H1 (cell line): Measurements from ENCODE around the gene PTCD3. TPM values are rescaled to one million over a fixed set of nuclear protein-coding genes. Genes with fewer than 3 reads are reported as not detected.

ENCODE experiments used
- FOSL1 ChIP-seq: IDR thresholded peaks from 2 replicates; pipeline ENCODE4 v1.6.1; 2011; ENCODE audit warnings: mild to moderate bottlenecking, low read depth, low read length, moderate library complexity; ENCODE audit not compliant: insufficient read depth
- HDAC2 ChIP-seq, 2 experiments: fragments of 300-600 bp in 1 of 2; sonication (generic) in 1 of 2; IDR thresholded peaks; 2 replicates each; pipeline ENCODE4 v1.6.1; 2011 to 2012; ENCODE audit warnings: low read depth in 2 of 2, low read length in 2 of 2, mild to moderate bottlenecking in 2 of 2, moderate library complexity in 2 of 2, borderline replicate concordance in 1 of 2, inconsistent platforms in 1 of 2
- JUND ChIP-seq: IDR thresholded peaks from 2 replicates; pipeline ENCODE4 v1.6.1; 2011; ENCODE audit warnings: mild to moderate bottlenecking, improper control_type of control experiment, low read length
- NANOG ChIP-seq: IDR thresholded peaks from 2 replicates; pipeline ENCODE4 v1.6.1; 2011; ENCODE audit warnings: low read length, low read depth, mild to moderate bottlenecking, inconsistent platforms; ENCODE audit not compliant: insufficient read depth, poor library complexity, severe bottlenecking
- NRF1 ChIP-seq: IDR thresholded peaks from 2 replicates; pipeline ENCODE4 v1.6.1; 2011; ENCODE audit warnings: mild to moderate bottlenecking, low read depth, low read length, improper control_type of control experiment
- POLR2A ChIP-seq, 2 experiments: IDR thresholded peaks; 1 replicate in 1 of 2; 2 replicates in 1 of 2; pipeline ENCODE4 v1.6.1; 2011; ENCODE audit warnings: low read depth in 2 of 2, low read length in 2 of 2, mild to moderate bottlenecking in 2 of 2; ENCODE audit errors: control extremely low read depth in 1 of 2
- RAD21 ChIP-seq, 2 experiments: IDR thresholded peaks in 1 of 2; conservative IDR thresholded peaks in 1 of 2; 2 replicates each; pipeline ENCODE4 v1.6.1; 2011; ENCODE audit warnings: low read depth in 2 of 2, low read length in 2 of 2, improper control_type of control experiment in 1 of 2, inconsistent platforms in 1 of 2, mild to moderate bottlenecking in 1 of 2, moderate library complexity in 1 of 2
- TAF7 ChIP-seq: optimal IDR thresholded peaks from 2 replicates; pipeline ENCODE3; 2011; ENCODE audit warnings: low read depth, mild to moderate bottlenecking, inconsistent platforms, low read length, moderate library complexity, borderline replicate concordance
- TBP ChIP-seq: IDR thresholded peaks from 2 replicates; pipeline ENCODE4 v1.6.1; 2011; ENCODE audit warnings: low read depth, low read length, improper control_type of control experiment
- TCF12 ChIP-seq: IDR thresholded peaks from 2 replicates; pipeline ENCODE4 v1.6.1; 2011; ENCODE audit warnings: low read depth, mild to moderate bottlenecking, low read length
- TEAD4 ChIP-seq: IDR thresholded peaks from 2 replicates; pipeline ENCODE4 v1.6.1; 2012; ENCODE audit warnings: low read depth, low read length, inconsistent platforms, mixed read lengths
- polyA plus RNA-seq, 7 experiments: library from polyadenylated mRNA; depleted of rRNA in 3 of 7; stranded (reverse) in 5 of 7; unstranded in 2 of 7; fragments of >200 nt in 5 of 7; fragments of 200-250 nt in 2 of 7; gene quantifications; 1 replicate in 5 of 7; 2 replicates in 1 of 7; 4 replicates in 1 of 7; pipeline versions ENCODE4 v1.2.1 to v1.2.3, GENCODE V29; 2011 to 2013; ENCODE audit warnings: missing spikeins in 2 of 7, mixed read lengths in 2 of 7
- total RNA-seq: library from RNA; stranded (reverse); fragmentation: NEBNext Ultra II Directional; extraction: Animal tissue kit (Norgen Biotek cat#: 25700); gene quantifications from 2 replicates; pipeline ENCODE4 v1.2.1, GENCODE V29; 2021
- TF ChIP-seq, protein P1 (sequence below): fragments of 300-600 bp; sonication (generic); IDR thresholded peaks from 2 replicates; pipeline ENCODE4 v1.7.1; 2012; ENCODE audit warnings: low read length, moderate library complexity, mild to moderate bottlenecking, inconsistent platforms; ENCODE audit not compliant: insufficient replicate concordance

The PTCD3 gene
- total and polyA plus RNA-seq, 2 of the 8 experiments (the other 6 are each of a cell fraction or from before 2014, with no cell fraction given), result 64.3 to 192 TPM

DNA sequence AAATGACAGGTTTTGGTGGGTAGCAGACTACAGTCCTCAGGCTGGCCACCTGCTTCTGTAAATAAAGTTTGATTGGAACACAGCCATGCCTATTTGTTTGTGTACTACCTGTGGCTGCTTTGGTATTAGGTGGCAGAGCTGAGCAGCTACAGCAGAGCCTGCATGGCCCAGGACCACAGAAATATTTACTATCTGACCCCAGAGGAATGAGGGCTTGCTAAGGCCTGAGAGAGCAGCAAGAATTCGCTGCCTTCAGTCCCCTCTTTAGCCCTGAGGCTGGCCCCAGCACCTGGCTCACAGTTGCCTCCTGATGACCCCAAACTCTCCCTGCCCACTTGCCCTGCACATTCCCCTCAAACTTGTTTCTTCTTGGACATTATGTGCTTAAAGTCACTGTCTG lies 32.8 kb upstream of the PTCD3 start (continued):
- TF ChIP-seq, protein P1, sequence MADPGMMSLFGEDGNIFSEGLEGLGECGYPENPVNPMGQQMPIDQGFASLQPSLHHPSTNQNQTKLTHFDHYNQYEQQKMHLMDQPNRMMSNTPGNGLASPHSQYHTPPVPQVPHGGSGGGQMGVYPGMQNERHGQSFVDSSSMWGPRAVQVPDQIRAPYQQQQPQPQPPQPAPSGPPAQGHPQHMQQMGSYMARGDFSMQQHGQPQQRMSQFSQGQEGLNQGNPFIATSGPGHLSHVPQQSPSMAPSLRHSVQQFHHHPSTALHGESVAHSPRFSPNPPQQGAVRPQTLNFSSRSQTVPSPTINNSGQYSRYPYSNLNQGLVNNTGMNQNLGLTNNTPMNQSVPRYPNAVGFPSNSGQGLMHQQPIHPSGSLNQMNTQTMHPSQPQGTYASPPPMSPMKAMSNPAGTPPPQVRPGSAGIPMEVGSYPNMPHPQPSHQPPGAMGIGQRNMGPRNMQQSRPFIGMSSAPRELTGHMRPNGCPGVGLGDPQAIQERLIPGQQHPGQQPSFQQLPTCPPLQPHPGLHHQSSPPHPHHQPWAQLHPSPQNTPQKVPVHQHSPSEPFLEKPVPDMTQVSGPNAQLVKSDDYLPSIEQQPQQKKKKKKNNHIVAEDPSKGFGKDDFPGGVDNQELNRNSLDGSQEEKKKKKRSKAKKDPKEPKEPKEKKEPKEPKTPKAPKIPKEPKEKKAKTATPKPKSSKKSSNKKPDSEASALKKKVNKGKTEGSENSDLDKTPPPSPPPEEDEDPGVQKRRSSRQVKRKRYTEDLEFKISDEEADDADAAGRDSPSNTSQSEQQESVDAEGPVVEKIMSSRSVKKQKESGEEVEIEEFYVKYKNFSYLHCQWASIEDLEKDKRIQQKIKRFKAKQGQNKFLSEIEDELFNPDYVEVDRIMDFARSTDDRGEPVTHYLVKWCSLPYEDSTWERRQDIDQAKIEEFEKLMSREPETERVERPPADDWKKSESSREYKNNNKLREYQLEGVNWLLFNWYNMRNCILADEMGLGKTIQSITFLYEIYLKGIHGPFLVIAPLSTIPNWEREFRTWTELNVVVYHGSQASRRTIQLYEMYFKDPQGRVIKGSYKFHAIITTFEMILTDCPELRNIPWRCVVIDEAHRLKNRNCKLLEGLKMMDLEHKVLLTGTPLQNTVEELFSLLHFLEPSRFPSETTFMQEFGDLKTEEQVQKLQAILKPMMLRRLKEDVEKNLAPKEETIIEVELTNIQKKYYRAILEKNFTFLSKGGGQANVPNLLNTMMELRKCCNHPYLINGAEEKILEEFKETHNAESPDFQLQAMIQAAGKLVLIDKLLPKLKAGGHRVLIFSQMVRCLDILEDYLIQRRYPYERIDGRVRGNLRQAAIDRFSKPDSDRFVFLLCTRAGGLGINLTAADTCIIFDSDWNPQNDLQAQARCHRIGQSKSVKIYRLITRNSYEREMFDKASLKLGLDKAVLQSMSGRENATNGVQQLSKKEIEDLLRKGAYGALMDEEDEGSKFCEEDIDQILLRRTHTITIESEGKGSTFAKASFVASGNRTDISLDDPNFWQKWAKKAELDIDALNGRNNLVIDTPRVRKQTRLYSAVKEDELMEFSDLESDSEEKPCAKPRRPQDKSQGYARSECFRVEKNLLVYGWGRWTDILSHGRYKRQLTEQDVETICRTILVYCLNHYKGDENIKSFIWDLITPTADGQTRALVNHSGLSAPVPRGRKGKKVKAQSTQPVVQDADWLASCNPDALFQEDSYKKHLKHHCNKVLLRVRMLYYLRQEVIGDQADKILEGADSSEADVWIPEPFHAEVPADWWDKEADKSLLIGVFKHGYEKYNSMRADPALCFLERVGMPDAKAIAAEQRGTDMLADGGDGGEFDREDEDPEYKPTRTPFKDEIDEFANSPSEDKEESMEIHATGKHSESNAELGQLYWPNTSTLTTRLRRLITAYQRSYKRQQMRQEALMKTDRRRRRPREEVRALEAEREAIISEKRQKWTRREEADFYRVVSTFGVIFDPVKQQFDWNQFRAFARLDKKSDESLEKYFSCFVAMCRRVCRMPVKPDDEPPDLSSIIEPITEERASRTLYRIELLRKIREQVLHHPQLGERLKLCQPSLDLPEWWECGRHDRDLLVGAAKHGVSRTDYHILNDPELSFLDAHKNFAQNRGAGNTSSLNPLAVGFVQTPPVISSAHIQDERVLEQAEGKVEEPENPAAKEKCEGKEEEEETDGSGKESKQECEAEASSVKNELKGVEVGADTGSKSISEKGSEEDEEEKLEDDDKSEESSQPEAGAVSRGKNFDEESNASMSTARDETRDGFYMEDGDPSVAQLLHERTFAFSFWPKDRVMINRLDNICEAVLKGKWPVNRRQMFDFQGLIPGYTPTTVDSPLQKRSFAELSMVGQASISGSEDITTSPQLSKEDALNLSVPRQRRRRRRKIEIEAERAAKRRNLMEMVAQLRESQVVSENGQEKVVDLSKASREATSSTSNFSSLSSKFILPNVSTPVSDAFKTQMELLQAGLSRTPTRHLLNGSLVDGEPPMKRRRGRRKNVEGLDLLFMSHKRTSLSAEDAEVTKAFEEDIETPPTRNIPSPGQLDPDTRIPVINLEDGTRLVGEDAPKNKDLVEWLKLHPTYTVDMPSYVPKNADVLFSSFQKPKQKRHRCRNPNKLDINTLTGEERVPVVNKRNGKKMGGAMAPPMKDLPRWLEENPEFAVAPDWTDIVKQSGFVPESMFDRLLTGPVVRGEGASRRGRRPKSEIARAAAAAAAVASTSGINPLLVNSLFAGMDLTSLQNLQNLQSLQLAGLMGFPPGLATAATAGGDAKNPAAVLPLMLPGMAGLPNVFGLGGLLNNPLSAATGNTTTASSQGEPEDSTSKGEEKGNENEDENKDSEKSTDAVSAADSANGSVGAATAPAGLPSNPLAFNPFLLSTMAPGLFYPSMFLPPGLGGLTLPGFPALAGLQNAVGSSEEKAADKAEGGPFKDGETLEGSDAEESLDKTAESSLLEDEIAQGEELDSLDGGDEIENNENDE, result no peak
- TF ChIP-seq NRF1 (no peak), FOSL1 (no peak), JUND (no peak), RAD21 (IDR thresholded peaks at IDR 0.05 in 1 of 2, conservative IDR thresholded peaks at IDR 0.05 in 1 of 2; ENCODE audit: low read depth in 2 of 2, low read length in 2 of 2) (no peak), TCF12 (no peak), TBP (no peak), NANOG (no peak), TAF7 (no peak), HDAC2 (IDR thresholded peaks at IDR 0.05; ENCODE audit: borderline replicate concordance in 1 of 2, low read depth in 2 of 2, low read length in 2 of 2) (no peak), POLR2A (IDR thresholded peaks at IDR 0.05; ENCODE audit: control extremely low read depth in 1 of 2, low read depth in 2 of 2, low read length in 2 of 2) (no peak), TEAD4 (no peak)
